ENCODE measurements around the gene LRRC49.

GRCh38 chr15:70856884-70857561 is 35.6 kb upstream of the LRRC49 start:
- TF ChIP-seq CTCF (conservative IDR thresholded peaks at IDR 0.05) (no peak), EZH2 (IDR thresholded peaks at IDR 0.05; ENCODE audit: low read depth) (no peak)
